Activated CD8-positive, alpha-beta memory T cell treated with anti-CD3 and anti-CD28 coated beads for 36 hours (primary cell): ENCODE measurements around the gene IL1A. TPM values are rescaled to one million over a fixed set of nuclear protein-coding genes. Genes with fewer than 3 reads are reported as not detected.

Experiments
- CTCF ChIA-PET: fragments of 350-600 bp; sonication (Branson Sonifier 250); formaldehyde crosslinking; loops from one replicate; lab custom pipeline; 2021; ENCODE audit warnings: antibody characterized with exemption; lab: Charles Lee
- POLR2A ChIA-PET: fragments of 350-600 bp; sonication (Branson Sonifier 250); formaldehyde crosslinking; loops from one replicate; lab custom pipeline; 2021; ENCODE audit warnings: antibody characterized with exemption; lab: Charles Lee
- total RNA-seq, 2 experiments: library from RNA; stranded (reverse); gene quantifications; one replicate each; pipeline ENCODE4 v1.2.3, GENCODE V29; 2021

IL1A gene
- total RNA-seq, 2 experiments from 2014 or later = 3.3 to 3.9 TPM

DNA sequence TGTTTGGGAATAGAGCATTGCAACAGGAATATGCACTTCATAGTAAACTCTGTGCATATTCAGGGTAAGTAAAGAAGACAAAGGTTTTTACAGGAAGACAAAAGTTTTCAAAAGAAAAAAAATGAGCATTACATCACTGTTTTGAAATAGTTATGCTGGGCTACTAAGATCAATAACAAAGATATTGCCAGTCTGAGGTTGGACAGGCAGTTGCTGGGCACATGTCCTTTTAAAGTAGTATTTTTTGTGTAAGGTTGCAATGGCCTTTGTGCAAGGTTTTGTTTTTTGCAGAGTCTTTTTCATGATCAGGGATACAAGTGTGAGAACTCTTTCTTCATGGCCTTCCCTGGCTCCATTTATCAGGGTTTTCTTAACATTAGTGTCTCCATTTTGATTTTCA is 36.0 kb upstream of the IL1A start:
- ChIA-PET CTCF (no interaction called here), POLR2A (no interaction called here)

DNA sequence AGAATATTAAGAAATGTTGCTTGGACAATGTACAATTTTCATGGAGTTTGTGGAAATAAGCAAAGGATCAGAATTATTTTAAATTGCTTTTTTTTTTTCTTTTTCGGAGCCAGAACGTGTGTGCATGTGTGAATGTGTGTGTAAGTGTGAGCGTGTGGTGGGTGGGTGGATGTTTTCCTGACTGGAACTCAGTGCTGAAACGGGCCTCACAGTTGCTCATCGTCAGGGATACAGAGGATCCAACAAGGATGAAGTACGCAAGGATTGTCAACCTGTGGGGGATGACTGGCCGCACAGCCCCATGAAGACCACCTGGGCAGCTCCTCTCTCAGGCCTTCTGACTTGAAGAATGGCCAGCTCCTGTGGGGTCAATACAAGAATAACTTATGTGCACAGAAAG is 34.8 kb upstream of the IL1A start:
- ChIA-PET CTCF (interaction anchor here (0.6 to 0.9 kb wide), 2 partner anchors 9 to 28 kb away, joined by 3 to 5 read pairs; no protein-coding TSS in a partner anchor), POLR2A (interaction anchor here (0.7 kb wide), 1 partner anchor 11 kb away, joined by 4 read pairs; no protein-coding TSS in a partner anchor)

DNA sequence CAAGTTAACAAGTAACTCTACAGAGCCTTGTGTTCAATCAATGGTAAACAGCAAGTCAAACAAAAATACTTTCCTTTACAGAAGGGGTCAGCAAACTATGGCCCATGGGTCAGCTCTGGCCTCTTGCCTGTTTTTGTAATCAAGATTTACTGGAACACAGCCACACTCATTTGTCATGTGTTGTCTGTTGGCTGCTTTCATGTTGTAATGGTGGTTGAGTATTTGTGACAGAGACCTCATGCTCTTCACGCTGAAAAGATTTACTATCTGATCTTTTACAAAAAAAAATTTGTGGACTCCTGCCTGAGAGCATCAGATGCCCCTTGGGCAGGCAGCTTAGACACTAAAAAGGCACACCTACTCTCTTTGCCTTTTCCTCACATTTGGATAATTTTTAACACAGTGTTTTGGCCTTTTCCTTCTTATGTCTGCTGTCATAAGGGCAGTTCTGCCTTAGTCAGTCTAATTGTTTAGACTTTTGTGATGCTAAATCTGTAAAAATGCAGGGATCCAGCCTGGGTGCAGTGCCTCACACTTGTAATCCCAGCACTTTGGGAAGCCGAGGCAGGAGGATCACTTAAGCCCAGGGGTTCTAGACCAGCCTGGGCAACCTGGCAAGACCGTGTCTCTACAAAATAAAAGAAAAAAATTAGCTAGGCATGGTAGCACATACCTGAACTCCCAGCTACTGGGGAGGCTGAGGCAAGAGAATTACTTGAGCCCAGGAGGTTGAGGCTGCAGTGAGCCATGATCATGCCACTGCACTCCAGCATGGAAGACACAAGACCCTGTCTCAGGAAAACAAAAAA is 34.0 kb upstream of the IL1A start:
- ChIA-PET POLR2A (interaction anchor here (0.6 kb wide), 1 partner anchor 230 kb away, joined by 4 read pairs; no protein-coding TSS in a partner anchor), CTCF (no interaction called here)

DNA sequence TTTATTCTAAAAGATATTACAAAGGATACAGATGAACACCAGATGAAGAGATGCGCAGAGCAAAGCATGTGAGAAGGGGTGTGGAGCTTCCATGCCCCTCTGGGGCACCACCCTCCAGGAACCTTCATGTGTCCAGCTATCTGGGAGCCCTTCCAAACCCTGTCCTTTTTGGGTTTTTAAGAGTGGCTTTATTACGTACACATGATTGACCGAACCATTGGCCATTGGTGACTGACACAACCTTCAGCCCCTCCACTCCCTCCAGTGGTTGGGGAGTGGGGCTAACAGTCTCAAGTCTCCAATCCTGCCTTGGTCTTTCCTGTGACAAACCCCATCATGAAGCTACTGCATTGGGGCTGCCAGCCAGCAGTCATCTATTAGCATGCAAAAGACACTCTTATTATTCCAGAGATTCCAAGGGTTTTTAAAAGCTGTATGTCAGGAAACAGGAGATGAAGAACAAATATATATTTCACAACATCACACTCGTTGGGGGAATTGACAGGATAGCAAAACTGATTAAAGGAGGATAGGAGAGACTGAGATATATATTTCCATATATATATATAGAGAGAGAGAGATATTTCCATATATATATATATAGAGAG is 32.9 kb upstream of the IL1A start:
- CTCF ChIA-PET = interaction anchor here (0.6 kb wide), 1 partner anchor 21 kb away, joined by 3 read pairs; no protein-coding TSS in a partner anchor
- POLR2A ChIA-PET = no interaction called here

DNA sequence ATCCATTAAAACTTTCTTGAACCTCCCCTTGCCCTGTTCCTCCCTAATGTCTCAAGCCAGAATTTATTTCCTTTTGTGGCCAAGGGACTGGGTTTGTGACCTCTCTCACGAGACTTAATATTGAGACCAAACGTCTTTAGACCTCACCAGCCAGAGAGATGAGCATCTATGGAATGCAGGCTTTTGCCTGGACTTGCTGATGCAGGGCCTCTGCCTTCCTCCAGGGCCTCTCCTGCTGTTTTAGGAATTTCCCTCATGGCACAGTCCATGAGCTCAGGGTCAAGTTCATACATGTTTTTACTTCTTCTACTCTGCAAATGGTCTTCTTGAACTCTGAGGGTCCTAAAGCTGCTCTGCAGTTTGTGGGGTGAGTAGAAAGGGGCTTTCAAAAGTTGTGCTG is 30.0 kb upstream of the IL1A start:
- POLR2A ChIA-PET = no interaction called here
- CTCF ChIA-PET = no interaction called here

DNA sequence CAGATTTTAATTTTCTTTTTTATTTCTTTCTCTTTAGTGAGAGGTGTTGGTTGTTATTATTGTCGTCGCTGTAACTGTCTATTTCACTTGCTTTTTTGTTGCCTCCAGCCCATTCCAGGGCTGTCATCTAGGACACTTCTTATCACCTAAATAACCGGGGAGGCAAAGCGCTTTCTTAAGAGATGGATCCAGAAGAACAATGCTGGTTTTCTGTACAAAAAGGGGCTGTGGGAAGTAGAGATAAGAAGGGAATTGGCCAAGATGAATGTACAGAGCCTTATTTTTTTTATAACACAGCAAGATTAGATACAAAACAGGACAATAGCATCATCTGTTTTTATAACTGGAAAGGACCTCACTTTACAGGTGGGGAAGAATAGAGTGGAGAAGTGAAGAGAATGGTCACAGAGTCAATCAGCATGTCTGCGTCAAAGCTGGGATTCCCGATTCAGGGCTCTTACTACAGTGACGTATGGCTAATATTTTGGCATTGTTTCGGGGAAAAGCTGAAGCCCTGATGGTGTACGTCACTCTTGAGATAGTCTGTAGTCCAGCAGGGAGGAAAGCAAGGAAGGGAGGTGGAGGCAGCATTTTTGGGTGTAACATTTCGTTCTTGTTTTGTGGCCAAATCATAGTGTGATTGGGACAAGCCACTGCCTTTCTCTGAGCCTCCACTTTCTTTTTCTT is 29.1 kb upstream of the IL1A start:
- ChIA-PET CTCF (no interaction called here), POLR2A (no interaction called here)

DNA sequence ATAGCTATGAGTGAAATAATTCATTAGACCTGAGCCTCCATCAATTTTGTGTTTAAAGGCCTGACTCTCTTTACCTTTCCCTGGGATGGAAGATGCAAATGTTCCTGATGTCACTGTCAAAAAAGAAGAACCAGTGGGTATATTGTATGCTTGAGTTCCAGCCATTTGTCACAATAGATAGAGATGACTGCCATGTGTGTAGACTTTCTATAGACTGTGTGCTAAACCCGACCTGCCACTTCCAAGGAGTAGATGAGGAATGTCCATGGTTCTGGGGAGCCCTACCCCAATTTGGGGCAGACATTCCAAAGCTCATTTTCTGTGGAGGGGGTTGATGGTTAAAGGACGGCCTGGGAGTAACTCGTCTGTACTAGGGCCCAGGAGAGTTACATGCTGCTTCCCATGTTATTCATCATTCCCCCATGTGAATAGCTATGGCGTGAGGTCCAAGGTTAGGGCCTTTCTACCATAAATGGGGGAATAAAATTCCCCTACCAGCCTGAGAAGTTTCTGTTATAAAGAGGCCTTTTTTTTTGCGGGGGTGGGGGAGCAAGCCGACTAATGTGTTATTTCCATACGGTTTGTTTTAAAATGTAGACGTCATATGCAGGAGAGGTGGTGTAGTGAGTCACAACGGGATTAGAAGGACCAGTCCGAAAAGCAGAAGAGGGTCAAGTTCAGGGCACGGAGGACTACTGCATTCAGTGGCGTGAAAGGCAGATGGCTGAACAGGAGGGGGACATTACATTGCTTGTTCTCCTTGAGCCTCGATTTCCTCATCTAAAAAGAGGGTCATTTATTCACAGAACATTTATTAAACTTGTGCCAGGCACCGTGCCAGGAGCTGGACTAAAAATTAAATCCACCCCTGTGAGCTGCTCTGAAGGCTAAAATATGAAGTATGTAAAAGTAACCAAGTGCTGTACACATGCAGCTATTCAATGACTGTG is 28.3 kb upstream of the IL1A start:
- CTCF ChIA-PET = interaction anchor here (1.0 kb wide), 1 partner anchor 211 kb away, joined by 3 read pairs; no protein-coding TSS in a partner anchor
- POLR2A ChIA-PET = interaction anchor here (0.7 kb wide), 1 partner anchor 12 kb away, joined by 3 read pairs; no protein-coding TSS in a partner anchor

DNA sequence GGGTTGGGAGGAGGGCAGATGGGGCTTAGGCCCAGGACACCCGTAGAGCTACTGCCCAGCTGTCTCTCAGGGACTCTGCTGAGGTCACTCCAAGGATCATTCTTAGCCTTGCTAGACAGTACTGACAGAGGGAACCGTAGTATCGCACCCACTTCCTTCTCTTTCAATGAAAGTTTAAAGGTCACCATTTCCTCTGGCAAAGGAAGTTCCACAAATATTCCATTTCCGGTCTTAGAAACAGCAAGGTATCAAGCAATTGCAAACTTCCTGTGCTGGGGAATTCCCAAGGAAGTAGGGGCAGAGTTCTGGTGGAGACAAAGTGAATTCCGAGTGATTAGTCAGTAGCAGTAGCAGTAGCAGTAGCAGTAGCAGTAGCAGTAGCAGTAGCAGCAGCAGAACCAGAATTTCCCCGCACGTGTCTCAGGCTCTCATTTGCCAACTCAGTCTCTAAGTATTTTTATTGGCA is 27.6 kb upstream of the IL1A start:
- CTCF ChIA-PET = interaction anchor here (1.0 kb wide), 1 partner anchor 211 kb away, joined by 3 read pairs; no protein-coding TSS in a partner anchor
- POLR2A ChIA-PET = interaction anchor here (0.7 kb wide), 1 partner anchor 11 kb away, joined by 3 read pairs; no protein-coding TSS in a partner anchor

DNA sequence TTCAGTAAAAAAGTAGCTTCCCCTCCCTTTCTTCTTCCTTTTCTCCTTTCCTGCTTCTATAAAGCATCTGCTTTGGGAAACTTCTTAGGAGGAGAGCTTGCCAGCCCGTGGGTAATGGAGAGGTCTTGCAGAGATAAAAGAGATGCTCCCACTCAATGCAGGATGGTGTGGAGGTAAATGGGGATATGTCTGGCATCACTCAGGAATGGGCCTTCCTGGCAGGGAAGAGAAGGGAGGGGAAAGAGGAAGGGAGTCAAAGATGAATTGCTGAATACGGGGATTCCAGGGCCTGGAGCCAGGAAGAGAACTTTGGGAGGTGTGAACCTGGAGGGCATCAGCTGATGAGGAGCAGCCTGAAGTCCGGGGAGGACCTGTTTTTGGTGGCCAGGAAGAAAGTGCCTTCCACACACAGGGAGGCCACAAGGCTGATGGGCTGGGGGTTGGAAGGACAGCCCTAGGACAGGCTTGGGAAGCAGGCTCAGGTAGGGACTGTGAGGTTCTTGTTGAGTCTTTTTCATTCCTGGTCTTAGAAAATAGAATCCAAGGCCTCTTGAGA is 27.1 kb upstream of the IL1A start:
- CTCF ChIA-PET = interaction anchor here (1.0 kb wide), 1 partner anchor 210 kb away, joined by 3 read pairs; no protein-coding TSS in a partner anchor

DNA sequence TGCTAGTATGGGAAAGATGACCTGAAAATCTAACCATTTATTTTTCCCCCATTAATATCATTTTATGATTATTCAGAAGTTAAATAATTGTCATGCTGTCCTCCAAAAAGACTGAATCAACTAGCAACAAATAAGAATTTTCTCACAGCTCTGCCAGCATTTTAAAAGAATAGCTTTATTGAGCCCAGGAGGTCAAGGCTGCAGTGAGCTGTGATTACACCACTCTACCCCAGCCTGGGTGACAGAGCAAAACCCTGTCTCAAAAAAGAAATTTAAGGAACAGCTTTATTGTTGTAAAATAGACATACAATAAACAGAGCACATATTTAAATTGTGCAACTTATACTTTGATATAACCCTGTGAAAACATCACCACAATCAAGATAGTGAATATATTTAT is 24.8 kb upstream of the IL1A start:
- ChIA-PET POLR2A (no interaction called here), CTCF (interaction anchor here (0.9 to 2.1 kb wide), 4 partner anchors 11 to 183 kb away, joined by 3 to 5 read pairs (median 4); no protein-coding TSS in a partner anchor)

More for the DNA sequence above, 27.1 kb upstream of the IL1A start:
- POLR2A ChIA-PET = no interaction called here

DNA sequence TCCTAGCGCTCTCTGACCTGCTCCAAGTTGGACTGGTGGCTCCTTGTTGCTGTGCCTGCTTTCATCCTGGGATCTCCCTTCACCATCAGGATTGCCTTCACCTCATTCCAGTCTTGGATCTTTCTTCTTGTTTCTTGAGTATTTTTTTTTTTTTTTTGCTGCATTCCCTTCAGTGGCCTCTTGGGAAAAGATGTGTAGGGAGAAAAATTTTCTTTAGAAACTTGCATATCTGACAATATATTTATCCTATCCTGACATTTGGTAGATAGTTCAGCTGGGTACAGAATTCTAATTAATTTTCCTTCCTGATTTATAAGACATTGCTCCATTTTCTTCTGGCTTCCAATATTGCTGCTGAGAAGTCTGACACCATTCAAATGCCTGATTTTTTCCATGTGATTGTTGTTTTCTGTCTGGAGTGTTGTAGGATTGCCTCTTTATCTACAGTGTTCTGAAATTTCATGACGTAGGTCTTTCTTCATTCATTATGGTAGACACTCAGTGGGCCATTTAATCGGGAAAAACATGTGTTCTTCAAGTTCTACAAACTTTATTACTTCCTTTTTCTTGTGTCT is 23.0 kb upstream of the IL1A start:
- CTCF ChIA-PET = no interaction called here
- POLR2A ChIA-PET = no interaction called here

DNA sequence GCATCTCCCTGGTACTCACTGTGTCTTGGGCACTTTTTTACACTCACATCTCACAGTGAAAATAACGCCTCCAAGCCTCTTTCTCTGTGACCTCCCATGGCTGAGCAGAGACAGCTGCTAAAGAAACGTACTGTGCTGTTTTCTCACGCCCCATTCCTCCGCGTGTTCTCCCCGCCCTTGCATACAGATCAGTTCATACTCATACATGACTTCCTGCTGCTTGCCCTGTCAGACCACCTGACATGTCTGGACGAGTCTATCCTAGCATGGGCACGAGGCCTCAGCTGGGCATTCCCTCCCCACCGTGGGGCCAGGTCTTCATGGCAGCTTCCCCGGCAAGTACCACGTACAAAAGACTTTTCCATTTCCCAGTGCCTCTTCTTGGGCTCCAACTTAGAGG is 21.2 kb upstream of the IL1A start:
- CTCF ChIA-PET = no interaction called here
- POLR2A ChIA-PET = no interaction called here

DNA sequence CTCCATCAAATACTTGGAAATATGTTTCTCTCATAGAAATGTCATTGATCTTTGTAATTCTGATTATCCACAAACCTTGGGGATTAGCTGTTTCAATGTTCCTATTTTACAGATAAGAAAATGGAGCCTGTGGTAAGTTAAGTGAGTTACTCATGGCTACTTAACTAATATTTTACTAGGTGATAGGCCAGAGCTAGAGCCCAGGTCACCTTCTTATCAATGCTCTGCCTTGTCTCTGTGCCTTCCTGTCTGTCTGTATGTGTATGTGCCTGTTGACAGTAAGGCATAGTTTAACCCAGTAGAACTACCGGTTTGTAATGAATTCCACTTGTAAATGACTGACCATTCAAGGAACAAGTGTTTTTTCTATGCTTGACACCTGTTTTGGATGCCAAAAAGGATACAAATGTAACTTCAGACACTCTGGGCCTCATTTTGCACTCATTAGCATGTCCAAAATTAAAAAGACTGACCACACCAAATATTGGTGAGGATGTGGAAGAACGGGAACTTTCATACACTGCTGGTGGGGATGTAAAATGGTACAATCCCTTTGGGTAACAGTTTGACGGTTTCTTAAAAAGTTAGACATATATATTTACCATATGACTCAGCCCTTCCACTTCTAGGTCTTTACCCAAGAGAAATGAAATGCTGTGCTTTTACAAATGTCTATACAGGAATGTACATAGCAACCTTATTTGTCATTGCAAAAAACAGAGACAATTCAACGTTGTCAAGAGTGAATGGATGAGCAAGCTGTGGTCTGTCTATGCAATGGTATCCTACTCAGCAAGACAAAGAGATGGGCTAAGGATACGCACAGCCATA is 19.6 kb upstream of the IL1A start:
- ChIA-PET CTCF (no interaction called here), POLR2A (no interaction called here)

DNA sequence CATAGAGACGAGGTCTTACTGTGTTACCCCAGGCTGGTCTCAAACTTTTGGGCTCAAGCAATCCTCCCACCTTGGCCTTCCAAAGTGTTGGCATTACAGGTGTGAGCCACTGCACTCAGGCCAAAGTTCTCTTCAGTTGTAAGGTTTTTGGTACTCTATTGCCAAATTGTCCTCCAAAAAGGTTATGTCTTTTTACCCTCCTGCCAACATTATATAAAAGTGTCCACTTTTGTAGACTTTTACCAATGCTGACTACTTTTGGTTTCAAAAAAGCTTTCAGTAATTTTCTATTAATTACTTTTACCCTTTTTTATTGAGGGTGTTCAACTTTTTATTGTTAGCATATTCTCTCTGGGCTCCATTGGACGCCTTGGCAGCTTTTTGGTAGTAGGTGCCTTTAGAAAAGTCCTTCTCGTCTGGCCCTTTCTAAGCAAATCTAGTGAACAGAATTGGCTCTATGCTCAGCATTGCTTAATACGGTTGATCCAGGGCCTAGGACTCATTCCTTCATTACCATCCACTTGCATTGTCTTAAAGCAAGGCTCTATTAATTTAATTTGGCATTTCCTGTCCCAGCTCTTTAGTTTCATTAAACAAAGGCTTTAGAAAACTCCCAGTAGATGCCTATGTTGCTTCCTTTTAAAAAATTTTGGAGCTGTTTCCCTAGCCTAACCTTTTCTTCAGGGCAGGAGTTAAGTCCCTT is 16.7 kb upstream of the IL1A start:
- ChIA-PET POLR2A (interaction anchor here (0.6 kb wide), 1 partner anchor 11 kb away, joined by 3 read pairs; no protein-coding TSS in a partner anchor), CTCF (no interaction called here)

DNA sequence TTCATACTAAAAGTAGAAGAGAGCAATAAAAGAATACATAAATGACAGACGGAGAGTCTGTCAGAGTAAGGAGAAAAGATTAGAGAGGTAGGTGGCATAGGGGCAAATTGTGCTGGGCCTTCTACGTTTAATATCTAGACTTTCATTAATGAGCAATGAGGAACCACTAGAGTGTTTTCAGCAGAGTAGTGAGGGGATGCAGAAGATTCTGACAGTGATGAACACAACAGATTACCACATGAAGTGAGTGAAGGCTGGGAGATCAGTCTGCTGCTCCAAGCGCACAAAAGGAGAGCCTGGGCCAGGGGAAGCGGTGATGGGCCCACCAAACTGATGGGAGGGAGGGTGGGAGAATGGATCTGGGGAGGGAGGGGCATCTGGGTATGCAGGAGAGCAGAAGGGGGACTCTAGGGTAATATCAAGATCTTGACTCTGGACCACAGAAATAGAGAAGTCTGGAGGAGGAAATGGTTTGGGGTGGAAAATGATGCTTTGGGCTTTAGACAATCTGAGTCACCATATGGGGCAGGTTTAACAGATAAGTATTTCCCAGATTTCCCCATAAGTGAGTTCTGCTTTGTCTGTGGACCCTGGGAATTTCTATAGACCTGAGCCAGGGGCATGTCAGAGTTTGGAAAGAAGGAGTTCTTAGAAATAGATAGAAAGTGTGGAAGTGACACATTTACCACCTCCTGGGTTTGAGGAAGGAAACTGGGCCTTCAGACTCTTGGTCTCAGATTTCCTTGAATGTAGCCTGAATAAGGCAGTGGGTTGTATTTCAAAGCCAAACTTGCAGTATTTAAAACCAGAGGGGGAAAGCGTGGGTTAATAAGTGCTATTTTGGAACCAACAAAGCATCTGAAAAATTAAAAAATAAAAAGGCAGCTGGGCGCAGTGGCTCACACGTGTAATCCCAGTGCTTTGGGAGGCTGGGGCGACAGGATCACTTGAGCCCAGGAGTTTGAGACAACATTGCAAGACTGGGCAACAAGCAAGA is 15.0 kb upstream of the IL1A start:
- POLR2A ChIA-PET = no interaction called here
- CTCF ChIA-PET = no interaction called here
